HL-60 (cell line): Measurements from ENCODE around the gene RERE.

Experiments
- POLR2AphosphoS5 ChIP-seq: IDR thresholded peaks from 2 replicates; pipeline ENCODE4 v1.6.1; 2012; ENCODE audit warnings: low read depth
- TF ChIP-seq, protein P1 (sequence below): IDR thresholded peaks from one replicate; pipeline ENCODE4 v1.5.1; 2011; ENCODE audit warnings: low read length, control low read depth, inconsistent platforms; ENCODE audit not compliant: insufficient read depth

GRCh38 chr1:8754247-8754650 lies 63.2 kb downstream of the RERE start:
- TF ChIP-seq, protein P1, sequence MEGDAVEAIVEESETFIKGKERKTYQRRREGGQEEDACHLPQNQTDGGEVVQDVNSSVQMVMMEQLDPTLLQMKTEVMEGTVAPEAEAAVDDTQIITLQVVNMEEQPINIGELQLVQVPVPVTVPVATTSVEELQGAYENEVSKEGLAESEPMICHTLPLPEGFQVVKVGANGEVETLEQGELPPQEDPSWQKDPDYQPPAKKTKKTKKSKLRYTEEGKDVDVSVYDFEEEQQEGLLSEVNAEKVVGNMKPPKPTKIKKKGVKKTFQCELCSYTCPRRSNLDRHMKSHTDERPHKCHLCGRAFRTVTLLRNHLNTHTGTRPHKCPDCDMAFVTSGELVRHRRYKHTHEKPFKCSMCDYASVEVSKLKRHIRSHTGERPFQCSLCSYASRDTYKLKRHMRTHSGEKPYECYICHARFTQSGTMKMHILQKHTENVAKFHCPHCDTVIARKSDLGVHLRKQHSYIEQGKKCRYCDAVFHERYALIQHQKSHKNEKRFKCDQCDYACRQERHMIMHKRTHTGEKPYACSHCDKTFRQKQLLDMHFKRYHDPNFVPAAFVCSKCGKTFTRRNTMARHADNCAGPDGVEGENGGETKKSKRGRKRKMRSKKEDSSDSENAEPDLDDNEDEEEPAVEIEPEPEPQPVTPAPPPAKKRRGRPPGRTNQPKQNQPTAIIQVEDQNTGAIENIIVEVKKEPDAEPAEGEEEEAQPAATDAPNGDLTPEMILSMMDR: no peak
- no peak for TF ChIP-seq POLR2AphosphoS5
